ENCODE measurements around the gene PDCD5.
"Not testable (repeated sequence)": the region's sequence is repeated elsewhere in the genome, so short reads cannot be mapped to it uniquely, and the experiment has no call there.

The PDCD5 gene

DNA sequence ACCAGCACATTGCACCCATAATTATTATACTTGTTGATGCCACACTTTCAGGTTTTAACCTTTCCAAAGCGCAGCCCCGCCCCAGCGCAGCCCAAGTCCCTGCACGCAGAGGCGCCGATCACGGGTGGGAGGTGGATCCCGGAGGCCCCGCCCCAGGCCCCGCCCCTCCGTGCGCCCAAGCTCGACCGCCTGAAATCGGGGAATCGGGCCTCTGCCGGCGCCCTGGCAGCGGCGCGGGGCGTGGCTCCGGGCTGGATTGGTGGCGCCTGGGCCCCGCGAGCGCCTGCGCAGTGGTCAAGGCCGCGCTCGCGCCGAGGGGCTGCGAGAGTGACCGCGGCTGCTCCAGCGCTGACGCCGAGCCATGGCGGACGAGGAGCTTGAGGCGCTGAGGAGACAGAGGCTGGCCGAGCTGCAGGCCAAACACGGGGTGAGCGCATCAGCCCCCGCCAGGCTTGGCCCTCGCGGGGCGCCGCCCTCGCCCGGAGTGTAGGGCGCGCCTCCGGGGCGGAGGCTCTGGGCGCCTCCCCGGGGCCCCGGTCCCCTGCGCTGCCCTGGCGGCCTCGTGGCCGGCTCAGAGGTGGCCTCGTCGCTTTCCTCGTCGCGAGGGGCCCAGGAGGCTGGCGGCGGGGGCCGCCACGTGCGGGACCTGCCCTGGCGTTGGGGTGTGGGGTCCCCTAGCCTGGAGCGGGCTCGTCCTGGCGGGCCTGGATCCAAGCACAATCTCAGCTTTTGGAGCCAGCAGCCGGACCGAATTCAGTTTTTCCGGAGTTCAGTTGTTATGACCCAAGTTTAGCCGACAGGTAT is at the start of gene PDCD5:
Gene PDCD5, plus strand, starts transcription at position 290 of the 804 bp plus-strand sequence. Its CDS starts 72 bp downstream, at position 362.
- peak; percentile 97 for DNase-seq

GRCh38 chr19:32532233-32532632 is 48.8 kb upstream of the PDCD5 start:
- no peak for DNase-seq

GRCh38 chr19:32537580-32537979 is 43.4 kb upstream of the PDCD5 start:
- no peak for DNase-seq

GRCh38 chr19:32539240-32539916 is 41.6 kb upstream of the PDCD5 start:
- DNase-seq = no peak

DNA sequence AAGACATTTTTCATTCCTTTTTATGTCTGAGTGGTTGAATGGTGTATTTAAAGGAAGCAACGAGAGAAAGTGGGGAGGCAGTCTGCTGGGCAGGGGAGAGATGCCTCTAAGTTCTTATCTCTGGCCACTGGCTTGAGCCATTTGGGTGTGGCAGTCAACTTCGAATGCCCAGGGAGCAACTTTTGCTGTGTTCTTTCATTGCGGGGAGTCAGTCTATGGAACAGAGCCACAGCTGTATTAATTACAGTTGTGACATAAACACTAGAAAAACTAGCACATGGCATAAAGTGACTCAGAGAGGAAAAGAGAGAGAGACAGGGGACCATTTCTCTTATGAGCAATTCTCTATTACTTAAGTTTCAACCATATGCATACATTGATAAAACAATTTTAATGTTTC is 40.4 kb upstream of the PDCD5 start:
- DNase-seq = no peak

DNA sequence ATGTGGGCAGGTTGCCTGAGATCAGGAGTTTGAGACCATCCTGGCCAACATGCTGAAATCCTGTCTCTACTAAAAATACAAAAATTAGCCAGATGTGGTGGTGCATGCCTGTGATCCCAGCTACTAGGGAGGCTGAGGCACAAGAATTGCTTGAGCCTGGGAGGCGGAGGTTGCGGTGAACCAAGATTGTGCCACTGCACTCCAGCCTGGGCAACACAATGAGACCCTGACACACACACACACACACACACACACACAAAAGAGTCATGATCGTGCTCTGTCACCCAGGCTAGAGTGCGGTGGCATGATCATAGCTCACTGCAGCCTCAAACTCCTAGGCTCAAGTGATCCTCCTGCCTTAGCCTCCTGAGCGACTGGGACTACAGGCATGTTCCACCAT is 39.6 kb upstream of the PDCD5 start:
- not testable (repeated sequence) for DNase-seq

- DNase-seq = no peak
Measured at GRCh38 chr19:32542477-32543108, 38.4 kb upstream of the PDCD5 start.

DNA sequence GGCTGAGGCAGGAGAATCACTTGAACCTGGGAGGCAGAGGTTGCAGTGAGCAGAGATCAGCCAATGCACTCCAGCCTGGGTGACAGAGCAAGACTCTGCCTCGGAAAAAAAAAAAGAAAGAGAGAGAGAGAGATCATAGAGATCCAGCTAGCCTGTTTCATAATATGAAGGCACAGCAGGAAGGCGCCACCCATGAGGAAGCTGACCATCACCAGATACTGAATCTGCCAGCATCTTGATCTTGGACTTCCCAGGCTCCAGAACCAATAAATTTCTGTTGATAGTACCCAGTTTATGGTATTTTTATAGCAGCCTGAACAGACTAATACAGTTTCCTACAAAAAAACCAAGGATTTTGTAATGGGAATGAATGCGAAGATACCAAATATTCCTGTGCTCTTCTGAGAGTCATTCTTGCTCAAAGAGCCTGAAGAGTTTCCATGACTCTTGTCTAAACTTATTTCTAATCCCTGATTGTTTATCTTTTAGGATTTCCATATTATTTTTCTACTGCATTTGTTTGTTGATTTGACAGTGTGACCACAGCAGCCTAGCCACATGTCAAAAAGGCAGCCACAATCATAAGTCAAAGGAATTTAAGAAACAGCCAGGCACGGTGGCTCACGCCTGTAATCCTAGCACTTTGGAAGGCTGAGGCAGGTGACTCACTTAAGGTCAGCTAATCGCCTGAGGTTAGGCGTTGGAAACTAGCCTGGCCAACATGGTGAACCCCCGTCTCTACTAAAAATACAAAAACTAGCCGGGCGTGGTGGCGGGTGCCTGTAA is 37.7 kb upstream of the PDCD5 start:
- DNase-seq = peak; percentile 26

DNA sequence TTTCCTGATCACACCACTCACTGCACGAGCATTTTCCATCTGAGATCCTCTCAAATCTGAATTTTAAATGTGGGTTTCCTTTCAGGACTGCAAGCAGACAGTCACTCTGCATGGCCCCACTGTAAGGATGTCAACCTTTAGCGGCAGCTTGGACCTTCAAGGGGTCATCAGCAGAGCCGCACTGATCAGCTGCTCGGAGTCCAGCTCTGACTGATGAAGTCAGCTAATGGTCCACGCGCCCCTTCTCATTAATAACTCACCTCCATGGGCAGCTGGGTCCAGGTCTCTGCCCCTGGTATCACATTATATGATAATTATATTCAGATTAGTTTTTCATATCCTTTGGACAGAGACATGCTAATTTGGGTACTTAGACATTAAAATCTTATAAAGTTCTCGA is 36.1 kb upstream of the PDCD5 start:
- DNase-seq = no peak

DNA sequence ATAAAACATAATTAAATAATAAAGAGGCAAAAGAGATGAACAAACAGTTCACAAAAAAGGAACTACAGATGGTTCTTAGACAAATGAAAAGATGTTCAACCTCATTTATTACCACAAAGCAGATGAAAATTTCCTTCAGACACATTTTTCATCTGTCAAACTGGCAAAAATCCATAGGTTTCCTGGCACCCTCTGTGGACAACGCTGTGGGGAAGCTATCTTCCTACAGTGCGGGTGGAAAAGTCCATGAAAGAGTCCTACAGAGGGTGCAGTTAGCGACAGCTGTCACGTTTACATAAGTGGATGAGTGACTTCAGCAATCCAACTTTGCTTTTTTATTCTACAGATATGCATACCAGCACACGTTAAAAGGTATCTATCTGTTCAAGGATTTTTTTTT is 30.3 kb upstream of the PDCD5 start:
- DNase-seq = peak; percentile 62

DNA sequence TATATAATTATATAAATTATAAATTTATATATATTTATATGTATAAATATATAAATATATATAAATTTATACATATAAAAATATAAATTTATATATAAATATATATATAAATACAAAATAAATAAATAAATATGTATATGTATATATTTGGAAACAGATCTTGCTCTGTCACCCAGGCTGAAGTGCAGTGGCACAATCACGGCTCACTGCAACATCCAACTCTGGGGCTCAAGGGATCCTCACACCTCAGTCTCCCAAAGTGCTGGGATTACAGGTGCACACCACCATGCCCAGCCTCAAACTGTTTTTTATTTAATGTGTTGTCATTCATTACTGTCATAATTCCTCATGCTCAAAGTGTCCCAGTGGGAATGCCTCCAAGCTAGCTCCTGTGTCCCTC is 25.2 kb upstream of the PDCD5 start:
- DNase-seq = no peak

- DNase-seq = no peak
Measured at GRCh38 chr19:32558607-32559228, 22.3 kb upstream of the PDCD5 start.

DNA sequence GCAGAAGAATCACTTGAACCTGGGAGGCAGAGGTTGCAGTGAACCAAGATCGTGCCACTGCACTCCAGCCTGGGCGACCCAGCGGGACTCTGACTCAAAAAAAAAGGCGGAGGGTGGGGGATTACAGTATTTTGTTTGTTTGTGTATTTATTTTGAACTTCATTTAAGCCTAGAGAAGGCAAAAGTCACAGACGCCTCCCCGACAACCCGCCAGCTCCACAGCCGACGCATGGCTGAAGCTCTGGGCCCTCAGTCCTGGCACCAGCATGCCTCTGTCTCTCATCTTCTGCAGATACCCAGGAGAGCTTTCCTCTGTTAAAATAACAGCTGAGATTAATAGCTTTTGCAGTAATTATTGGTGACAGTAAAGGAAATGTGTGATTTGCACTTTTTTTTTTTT is 17.2 kb upstream of the PDCD5 start:
- DNase-seq = no peak

DNA sequence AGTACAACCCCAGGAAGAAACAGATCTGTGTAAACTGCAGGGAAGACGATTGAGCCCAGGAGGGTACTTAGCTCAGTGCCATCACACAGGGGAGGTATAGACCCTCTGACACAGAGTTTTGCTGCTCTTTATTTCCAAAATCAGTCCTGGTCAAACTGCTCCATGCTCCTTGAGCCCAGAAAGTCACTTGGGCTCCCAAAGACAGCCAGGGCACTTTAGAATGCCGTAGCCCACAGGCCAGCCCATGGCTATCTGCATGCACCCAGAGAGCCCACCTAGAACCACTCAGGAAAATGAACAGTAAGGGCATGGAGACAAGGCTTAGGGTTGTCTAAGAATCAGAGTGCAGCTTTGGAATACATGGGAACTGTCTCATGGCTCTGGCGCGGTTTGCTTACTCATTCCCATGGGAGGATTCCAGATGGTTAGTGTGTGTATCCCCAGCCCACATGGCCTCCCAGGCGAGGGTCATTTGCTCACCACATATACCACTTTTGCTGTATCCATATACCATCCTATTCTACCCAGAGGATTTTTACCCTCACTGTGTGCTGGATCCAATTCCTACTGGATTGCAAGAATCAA is 14.7 kb upstream of the PDCD5 start:
- DNase-seq = peak; percentile 87

DNA sequence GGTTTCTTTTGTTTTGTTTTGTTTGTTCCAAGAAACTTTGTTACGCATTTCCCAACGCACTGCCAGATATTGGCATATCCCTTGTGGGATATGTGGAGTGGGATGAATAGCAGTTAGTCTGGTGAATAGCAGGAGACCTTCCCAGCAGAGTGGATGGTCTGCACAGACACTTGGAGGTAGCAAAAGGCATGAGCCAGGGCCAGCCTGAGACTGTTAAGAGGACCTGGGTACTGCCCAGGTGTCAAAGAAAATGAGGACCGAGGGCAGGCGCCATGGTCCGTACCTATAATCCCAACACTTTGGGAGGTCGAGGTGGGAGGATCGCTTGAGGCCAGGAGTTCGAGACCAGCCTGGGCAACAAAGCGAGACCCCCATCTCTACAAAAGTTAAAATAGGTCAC is 13.5 kb upstream of the PDCD5 start:
- no peak for DNase-seq

DNA sequence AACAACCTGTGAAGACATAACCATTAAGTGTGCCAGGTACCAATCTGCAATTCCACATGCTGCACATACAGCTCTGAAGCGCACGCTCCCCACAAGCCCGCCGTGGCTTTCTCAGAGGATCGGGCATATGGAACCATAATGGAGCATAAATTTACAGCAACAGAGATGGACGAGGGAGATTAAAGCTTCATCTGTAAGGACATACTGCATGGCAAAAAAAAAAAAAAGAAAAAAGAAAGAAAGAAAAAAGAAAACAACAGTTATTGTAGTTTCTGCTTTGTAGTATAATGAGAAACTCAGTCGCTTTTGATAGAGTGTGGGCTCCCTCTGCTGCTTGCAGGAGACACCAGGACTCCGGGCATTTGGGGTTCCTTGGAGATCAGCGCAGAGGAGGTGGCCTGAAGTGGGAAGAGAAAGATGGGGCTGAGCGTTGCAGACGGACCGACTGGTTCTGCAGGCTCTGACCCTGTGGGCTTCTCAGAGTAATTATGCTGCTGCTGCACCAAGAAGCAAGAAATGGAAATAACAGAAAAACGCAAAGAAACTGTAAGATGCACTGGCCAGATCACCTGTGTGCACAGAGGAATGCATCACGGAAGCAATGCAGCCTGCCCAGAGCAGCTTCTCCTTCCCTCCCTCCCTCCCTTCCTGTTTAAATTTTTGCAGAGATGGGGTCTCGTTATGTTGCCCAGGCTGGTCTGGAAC is 10.8 kb upstream of the PDCD5 start:
- DNase-seq = peak; percentile 78

DNA sequence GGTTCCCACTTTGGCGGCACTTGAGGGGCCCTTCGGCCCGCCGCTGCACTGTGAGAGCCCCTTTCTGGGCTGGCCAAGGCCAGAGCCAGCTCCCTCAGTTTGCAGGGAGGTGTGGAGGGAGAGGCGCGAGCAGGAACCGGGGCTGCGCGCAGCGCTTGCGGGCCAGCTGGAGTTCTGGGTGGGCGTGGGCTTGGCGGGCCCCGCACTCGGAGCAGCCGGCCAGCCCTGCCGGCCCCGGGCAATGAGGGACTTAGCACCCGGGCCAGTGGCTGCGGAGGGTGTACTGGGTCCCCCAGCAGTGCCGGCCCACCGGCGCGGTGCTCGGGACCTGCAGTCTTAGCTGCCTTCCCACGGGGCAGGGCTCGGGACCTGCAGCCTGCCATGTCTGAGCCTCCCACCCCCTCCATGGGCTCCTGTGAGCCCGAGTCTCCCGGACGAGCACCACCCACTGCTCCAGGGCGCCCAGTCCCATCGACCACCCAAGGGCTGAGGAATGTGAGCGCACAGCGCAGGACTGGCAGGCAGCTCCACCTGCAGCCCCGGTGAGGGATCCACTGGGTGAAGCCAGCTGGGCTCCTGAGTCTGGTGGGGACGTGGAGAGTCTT is 9.4 kb upstream of the PDCD5 start:
- not testable (repeated sequence) for DNase-seq

- not testable (repeated sequence) for DNase-seq
Measured at GRCh38 chr19:32572700-32573491, 8.1 kb upstream of the PDCD5 start.

DNA sequence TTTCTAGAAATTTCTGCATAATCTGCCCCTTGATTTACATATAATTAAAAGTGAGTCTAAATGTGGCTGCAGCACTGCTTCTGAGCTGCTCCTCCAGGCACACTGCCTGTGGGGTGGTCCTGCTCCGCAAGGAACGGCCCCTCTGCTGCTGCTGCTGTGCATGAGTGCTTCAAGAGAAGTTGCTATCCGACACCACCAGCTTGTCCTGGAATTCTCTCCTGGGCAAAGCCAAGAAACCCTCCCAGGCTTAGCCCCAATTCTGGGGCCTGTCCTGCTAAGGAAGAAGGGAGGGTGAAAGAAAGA is 7.5 kb upstream of the PDCD5 start:
- DNase-seq = no peak

DNA sequence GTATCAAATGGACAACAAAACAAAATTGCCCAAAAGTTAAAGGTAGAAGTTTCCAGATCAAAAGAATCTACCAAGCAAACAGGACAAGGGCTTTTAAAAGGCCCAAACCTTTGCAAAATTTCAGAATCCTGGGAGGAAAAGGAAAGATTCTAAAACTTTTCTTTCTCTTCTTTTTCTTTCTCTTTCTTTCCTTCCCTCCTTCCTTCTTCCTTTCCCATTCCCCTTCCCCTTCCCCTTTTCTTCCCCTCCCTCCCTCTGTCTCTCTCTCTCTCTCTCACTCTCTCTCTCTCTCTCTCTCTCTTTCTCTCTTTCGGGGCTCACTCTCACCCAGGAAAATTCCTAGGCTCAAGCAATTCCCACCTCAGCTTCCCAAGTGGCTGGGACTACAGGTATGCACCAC is 4.2 kb upstream of the PDCD5 start:
- no peak for DNase-seq
